RPMI7951 (cell line): Measurements from ENCODE around the gene MAP3K7CL. TPM values are rescaled to one million over a fixed set of nuclear protein-coding genes. Genes with fewer than 3 reads are reported as not detected.

Experiments
- total RNA-seq: library from RNA; depleted of rRNA; stranded (reverse); fragments of >200 nt; shearing (Covaris generic); gene quantifications from 2 replicates; pipeline ENCODE4 v1.2.3, GENCODE V29; 2014; rRNA removed

MAP3K7CL gene
- total RNA-seq, 1 experiment from 2014 or later, result 10.0 TPM

Other genes starting within 250 kb of the MAP3K7CL start
- 20.6 and 23.1 TPM in 2 replicates for gene LTN1, start 137.8 kb upstream of the MAP3K7CL start, total RNA-seq
- gene RWDD2B, start 111.3 kb upstream of the MAP3K7CL start, total RNA-seq, result 26.1 and 32.3 TPM in 2 replicates
- 42.7 and 61.0 TPM in 2 replicates for gene USP16, start 106.0 kb upstream of the MAP3K7CL start, total RNA-seq
- gene CCT8, start 57.0 kb upstream of the MAP3K7CL start, total RNA-seq, result 265 and 342 TPM in 2 replicates
- 25.9 and 29.9 TPM in 2 replicates for gene BACH1, start 168.3 kb downstream of the MAP3K7CL start, total RNA-seq